Measurements from ENCODE around the gene C13orf46. TPM values are rescaled to one million over a fixed set of nuclear protein-coding genes. Genes with fewer than 3 reads are reported as not detected.

Gene C13orf46
- total RNA-seq, 2 donors from 2014 or later: 0.65 to 1.4 TPM

DNA sequence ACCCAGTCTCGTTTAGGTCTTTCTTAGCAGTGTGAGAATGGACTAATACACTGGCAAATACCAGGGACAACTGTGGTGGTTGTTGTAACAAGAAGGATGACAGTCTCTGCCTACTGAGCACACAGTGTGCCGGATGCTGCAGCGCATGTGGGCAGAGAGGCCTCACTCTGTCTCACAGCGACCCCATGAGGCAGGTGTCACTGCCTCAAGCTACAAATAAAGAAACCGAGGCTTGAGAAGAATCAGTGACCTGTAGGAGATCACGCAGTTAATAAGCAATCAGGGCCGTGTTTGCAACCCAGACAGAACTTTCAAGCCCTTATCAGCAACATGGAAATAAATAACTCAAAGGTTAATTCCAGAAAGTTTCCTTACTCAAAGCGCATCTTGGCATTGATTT is 69.5 kb downstream of the C13orf46 start:
- peak; percentile 80 to 88 for ATAC-seq
- intact Hi-C loops (cut with DNase I): loop anchor here in 1 of 2 donors (2.0 to 5.0 kb wide), 2 partner anchors 42 to 88 kb away; partner anchors contain the start of gene GAS6
- DNase-seq: peak; percentile 77

DNA sequence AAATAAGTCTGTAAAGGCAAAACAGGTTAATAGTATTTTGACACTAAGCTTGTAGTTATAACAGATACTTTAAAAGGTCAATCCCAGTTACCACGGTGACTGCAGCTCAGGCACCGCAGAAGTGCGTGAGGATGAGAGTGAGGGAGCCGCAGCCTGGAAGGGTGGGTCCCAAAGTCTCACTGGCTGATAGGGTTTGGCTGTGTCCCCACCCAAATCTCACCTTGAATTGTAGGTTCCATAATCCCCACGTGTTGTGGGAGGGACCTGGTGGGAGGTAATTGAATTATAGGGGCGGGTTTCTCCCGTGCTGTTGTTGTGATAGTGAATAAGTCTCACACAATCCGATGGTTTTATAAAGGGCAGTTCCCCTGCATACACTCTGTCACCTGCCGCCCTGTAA is 70.0 kb downstream of the C13orf46 start:
- no peak for DNase-seq
- no peak for ATAC-seq

More for the DNA sequence above, 70.0 kb downstream of the C13orf46 start:
- intact Hi-C loops (cut with DNase I): loop anchor here in 1 of 2 donors (2.0 to 5.0 kb wide), 2 partner anchors 42 to 87 kb away; partner anchors contain the start of gene GAS6

Other genes with a start within 250 kb of the C13orf46 start
- 10 to 100 TPM; 10.5 to 14.1 TPM for gene TMEM255B, start 214.8 kb downstream of the C13orf46 start, total RNA-seq
- 100 to 1,000 TPM; 165 to 175 TPM for gene GAS6, start 110.0 kb downstream of the C13orf46 start, total RNA-seq
- gene RASA3, start 158.5 kb upstream of the C13orf46 start, total RNA-seq: 10 to 100 TPM; 19.9 to 20.1 TPM
- not detected for gene CFAP97D2, start 205.2 kb upstream of the C13orf46 start, total RNA-seq

Measured in left cardiac atrium (tissue), 4 donors.